HepG2 (cell line): ENCODE results near the gene STAT6. TPM values are rescaled to one million over a fixed set of nuclear protein-coding genes. Genes with fewer than 3 reads are reported as not detected.

Experiments used
- FOSL2 ChIP-seq: sonication (generic); formaldehyde crosslinking; IDR thresholded peaks from 2 replicates; pipeline ENCODE4 v1.4.0; 2020; ENCODE audit warnings: missing genetic modification reagents
- GABPB1 ChIP-seq: IDR thresholded peaks from 2 replicates; pipeline ENCODE4 v1.6.1; 2016; ENCODE audit warnings: mild to moderate bottlenecking, missing genetic modification reagents, moderate library complexity, missing compliant biosample characterization
- HOXD1 ChIP-seq: sonication (generic); formaldehyde crosslinking; IDR thresholded peaks from 2 replicates; pipeline ENCODE4 v1.5.0; 2020; ENCODE audit warnings: missing genetic modification reagents
- MXD1 ChIP-seq: sonication (generic); formaldehyde crosslinking; IDR thresholded peaks from 2 replicates; pipeline ENCODE4 v1.4.0; 2020; ENCODE audit warnings: mild to moderate bottlenecking, missing genetic modification reagents
- PHB2 ChIP-seq: fragments of 450-650 bp; IDR thresholded peaks from 2 replicates; pipeline ENCODE4 v1.6.1; 2018; ENCODE audit not compliant: partially characterized antibody
- RAD51 ChIP-seq: fragments of 450-650 bp; IDR thresholded peaks from 2 replicates; pipeline ENCODE4 v1.6.1; 2016; ENCODE audit warnings: borderline replicate concordance
- RBFOX2 ChIP-seq: fragments of 200-400 bp; formaldehyde crosslinking; IDR thresholded peaks from 2 replicates; pipeline ENCODE4 v1.6.1; 2017; ENCODE audit warnings: low read depth, mild to moderate bottlenecking, low read length
- SRSF4 ChIP-seq: fragments of 200-400 bp; formaldehyde crosslinking; IDR thresholded peaks from one replicate; pipeline ENCODE4 v1.6.1; 2018; ENCODE audit warnings: mild to moderate bottlenecking, low read depth, low read length, moderate library complexity; ENCODE audit not compliant: poor library complexity, severe bottlenecking
- ZBTB37 ChIP-seq: sonication (generic); formaldehyde crosslinking; IDR thresholded peaks from 2 replicates; pipeline ENCODE4 v1.4.0; 2020; ENCODE audit warnings: mild to moderate bottlenecking, missing genetic modification reagents
- ZFP36L2 ChIP-seq: sonication (generic); formaldehyde crosslinking; IDR thresholded peaks from 2 replicates; pipeline ENCODE4 v1.4.0; 2020; ENCODE audit warnings: missing genetic modification reagents
- ZMYM4 ChIP-seq: sonication (generic); formaldehyde crosslinking; IDR thresholded peaks from 2 replicates; pipeline ENCODE4 v1.8.1; 2023; ENCODE audit warnings: mild to moderate bottlenecking, missing genetic modification reagents
- ZNF337 ChIP-seq: sonication (generic); formaldehyde crosslinking; IDR thresholded peaks from 2 replicates; pipeline ENCODE4 v1.5.1; 2020; ENCODE audit warnings: missing genetic modification reagents, low read depth, mild to moderate bottlenecking, borderline replicate concordance
- ZNF484 ChIP-seq: sonication (generic); formaldehyde crosslinking; IDR thresholded peaks from 2 replicates; pipeline ENCODE4 v1.5.1; 2020; ENCODE audit warnings: mild to moderate bottlenecking, low read depth, missing genetic modification reagents, borderline replicate concordance
- ZNF503 ChIP-seq: sonication (generic); formaldehyde crosslinking; IDR thresholded peaks from 2 replicates; pipeline ENCODE4 v1.4.0; 2020; ENCODE audit warnings: missing genetic modification reagents
- ZNF550 ChIP-seq: sonication (generic); formaldehyde crosslinking; IDR thresholded peaks from 2 replicates; pipeline ENCODE4 v1.4.0; 2020; ENCODE audit warnings: mild to moderate bottlenecking, missing genetic modification reagents, borderline replicate concordance
- ZNF724P ChIP-seq: sonication (generic); formaldehyde crosslinking; IDR thresholded peaks from 2 replicates; pipeline ENCODE4 v1.8.0; 2022; ENCODE audit warnings: missing genetic modification reagents, borderline replicate concordance
- polyA plus RNA-seq, 8 experiments: library from polyadenylated mRNA; depleted of rRNA in 3 of 8; stranded (reverse) in 7 of 8; unstranded in 1 of 8; fragments of >200 nt; fragmentation: Illumina TruSeq in 4 of 8; extraction: Trizol in 4 of 8; gene quantifications; 2 replicates each; pipeline versions ENCODE4 v1.2.1 to v1.2.3, GENCODE V29; 2011 to 2016; ENCODE audit warnings: low read depth in 4 of 8, missing spikeins in 1 of 8, mixed read lengths in 1 of 8; ENCODE audit not compliant: insufficient read depth in 1 of 8
- total RNA-seq, 5 experiments: library from RNA; depleted of rRNA; stranded (reverse); fragments of >200 nt; fragmentation: Illumina TruSeq; extraction: Trizol; gene quantifications; 2 replicates each; pipeline ENCODE4 v1.2.3, GENCODE V29; 2016; ENCODE audit warnings: low read depth in 1 of 5
- TF ChIP-seq, protein P1 (sequence below): sonication (generic); formaldehyde crosslinking; IDR thresholded peaks from 2 replicates; pipeline ENCODE4 v1.4.0; 2020; ENCODE audit warnings: missing genetic modification reagents, mild to moderate bottlenecking, borderline replicate concordance
- TF ChIP-seq, protein P2 (sequence below): sonication (generic); formaldehyde crosslinking; IDR thresholded peaks from 2 replicates; pipeline ENCODE4 v1.4.0; 2020; ENCODE audit warnings: missing genetic modification reagents

Gene STAT6
- total and polyA plus RNA-seq, 2 of the 13 experiments (the other 11 are each of a cell fraction or from before 2014, with no cell fraction given): 28.0 to 62.2 TPM

GRCh38 chr12:57093415-57094207 is 17.6 kb downstream of the STAT6 start (continued):
- TF ChIP-seq, protein P1, sequence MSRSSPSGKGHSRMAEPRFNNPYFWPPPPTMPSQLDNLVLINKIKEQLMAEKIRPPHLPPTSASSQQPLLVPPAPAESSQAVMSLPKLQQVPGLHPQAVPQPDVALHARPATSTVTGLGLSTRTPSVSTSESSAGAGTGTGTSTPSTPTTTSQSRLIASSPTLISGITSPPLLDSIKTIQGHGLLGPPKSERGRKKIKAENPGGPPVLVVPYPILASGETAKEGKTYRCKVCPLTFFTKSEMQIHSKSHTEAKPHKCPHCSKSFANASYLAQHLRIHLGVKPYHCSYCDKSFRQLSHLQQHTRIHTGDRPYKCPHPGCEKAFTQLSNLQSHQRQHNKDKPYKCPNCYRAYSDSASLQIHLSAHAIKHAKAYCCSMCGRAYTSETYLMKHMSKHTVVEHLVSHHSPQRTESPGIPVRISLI (CRISPR knock-in tag): no peak
- peak; percentile 72 for TF ChIP-seq RBFOX2
- TF ChIP-seq PHB2: no peak
- no peak for TF ChIP-seq HOXD1
- no peak for TF ChIP-seq ZBTB37 (CRISPR knock-in tag)
- no peak for TF ChIP-seq RAD51
- TF ChIP-seq ZNF503 (CRISPR knock-in tag): no peak
- TF ChIP-seq, protein P2, sequence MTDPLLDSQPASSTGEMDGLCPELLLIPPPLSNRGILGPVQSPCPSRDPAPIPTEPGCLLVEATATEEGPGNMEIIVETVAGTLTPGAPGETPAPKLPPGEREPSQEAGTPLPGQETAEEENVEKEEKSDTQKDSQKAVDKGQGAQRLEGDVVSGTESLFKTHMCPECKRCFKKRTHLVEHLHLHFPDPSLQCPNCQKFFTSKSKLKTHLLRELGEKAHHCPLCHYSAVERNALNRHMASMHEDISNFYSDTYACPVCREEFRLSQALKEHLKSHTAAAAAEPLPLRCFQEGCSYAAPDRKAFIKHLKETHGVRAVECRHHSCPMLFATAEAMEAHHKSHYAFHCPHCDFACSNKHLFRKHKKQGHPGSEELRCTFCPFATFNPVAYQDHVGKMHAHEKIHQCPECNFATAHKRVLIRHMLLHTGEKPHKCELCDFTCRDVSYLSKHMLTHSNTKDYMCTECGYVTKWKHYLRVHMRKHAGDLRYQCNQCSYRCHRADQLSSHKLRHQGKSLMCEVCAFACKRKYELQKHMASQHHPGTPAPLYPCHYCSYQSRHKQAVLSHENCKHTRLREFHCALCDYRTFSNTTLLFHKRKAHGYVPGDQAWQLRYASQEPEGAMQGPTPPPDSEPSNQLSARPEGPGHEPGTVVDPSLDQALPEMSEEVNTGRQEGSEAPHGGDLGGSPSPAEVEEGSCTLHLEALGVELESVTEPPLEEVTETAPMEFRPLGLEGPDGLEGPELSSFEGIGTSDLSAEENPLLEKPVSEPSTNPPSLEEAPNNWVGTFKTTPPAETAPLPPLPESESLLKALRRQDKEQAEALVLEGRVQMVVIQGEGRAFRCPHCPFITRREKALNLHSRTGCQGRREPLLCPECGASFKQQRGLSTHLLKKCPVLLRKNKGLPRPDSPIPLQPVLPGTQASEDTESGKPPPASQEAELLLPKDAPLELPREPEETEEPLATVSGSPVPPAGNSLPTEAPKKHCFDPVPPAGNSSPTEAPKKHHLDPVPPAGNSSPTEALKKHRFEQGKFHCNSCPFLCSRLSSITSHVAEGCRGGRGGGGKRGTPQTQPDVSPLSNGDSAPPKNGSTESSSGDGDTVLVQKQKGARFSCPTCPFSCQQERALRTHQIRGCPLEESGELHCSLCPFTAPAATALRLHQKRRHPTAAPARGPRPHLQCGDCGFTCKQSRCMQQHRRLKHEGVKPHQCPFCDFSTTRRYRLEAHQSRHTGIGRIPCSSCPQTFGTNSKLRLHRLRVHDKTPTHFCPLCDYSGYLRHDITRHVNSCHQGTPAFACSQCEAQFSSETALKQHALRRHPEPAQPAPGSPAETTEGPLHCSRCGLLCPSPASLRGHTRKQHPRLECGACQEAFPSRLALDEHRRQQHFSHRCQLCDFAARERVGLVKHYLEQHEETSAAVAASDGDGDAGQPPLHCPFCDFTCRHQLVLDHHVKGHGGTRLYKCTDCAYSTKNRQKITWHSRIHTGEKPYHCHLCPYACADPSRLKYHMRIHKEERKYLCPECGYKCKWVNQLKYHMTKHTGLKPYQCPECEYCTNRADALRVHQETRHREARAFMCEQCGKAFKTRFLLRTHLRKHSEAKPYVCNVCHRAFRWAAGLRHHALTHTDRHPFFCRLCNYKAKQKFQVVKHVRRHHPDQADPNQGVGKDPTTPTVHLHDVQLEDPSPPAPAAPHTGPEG: no peak
- no peak for TF ChIP-seq ZNF550 (CRISPR knock-in tag)
- TF ChIP-seq ZNF724P (CRISPR knock-in tag): no peak
- no peak for TF ChIP-seq ZMYM4 (CRISPR knock-in tag)
- no peak for TF ChIP-seq SRSF4
- TF ChIP-seq GABPB1 (CRISPR knock-in tag): peak; percentile 27; the same call in 1 of the 2 replicates
- 0 out of 2 replicates have a peak, but pooled peaks have one; percentile 20 for TF ChIP-seq FOSL2 (CRISPR knock-in tag)
- no peak for TF ChIP-seq ZFP36L2
- TF ChIP-seq MXD1: peak; percentile 45; the same call in 1 of the 2 replicates
- no peak for TF ChIP-seq ZNF484 (CRISPR knock-in tag)
- TF ChIP-seq ZNF337 (CRISPR knock-in tag): no peak
